ENCODE measurements around the gene PURA.

Gene PURA

GRCh38 chr5:140159014-140159927 lies 45.4 kb downstream of the PURA start:
- no peak for DNase-seq

DNA sequence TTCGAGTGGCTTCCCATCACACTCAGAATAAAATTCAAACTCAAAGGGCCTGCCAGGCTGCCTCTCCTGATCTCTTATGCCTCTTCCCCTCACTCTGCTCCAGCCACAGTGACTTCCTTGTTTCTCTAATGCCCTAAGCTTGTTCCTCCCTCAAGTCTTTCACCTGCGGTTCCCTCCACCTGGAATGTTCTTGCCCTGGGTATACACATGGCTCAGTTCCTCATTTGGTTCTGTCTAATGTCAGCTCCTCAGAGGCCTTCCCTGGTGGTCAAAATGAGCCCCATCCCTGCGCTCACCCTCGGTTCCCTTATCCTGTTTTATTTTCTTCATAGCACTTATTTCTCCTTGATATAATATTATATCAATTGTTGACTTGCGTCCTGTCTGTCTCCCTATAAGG lies 48.4 kb downstream of the PURA start:
- no peak for DNase-seq

- DNase-seq, result no peak
Observed at GRCh38 chr5:140162781-140163180, 48.9 kb downstream of the PURA start.

DNA sequence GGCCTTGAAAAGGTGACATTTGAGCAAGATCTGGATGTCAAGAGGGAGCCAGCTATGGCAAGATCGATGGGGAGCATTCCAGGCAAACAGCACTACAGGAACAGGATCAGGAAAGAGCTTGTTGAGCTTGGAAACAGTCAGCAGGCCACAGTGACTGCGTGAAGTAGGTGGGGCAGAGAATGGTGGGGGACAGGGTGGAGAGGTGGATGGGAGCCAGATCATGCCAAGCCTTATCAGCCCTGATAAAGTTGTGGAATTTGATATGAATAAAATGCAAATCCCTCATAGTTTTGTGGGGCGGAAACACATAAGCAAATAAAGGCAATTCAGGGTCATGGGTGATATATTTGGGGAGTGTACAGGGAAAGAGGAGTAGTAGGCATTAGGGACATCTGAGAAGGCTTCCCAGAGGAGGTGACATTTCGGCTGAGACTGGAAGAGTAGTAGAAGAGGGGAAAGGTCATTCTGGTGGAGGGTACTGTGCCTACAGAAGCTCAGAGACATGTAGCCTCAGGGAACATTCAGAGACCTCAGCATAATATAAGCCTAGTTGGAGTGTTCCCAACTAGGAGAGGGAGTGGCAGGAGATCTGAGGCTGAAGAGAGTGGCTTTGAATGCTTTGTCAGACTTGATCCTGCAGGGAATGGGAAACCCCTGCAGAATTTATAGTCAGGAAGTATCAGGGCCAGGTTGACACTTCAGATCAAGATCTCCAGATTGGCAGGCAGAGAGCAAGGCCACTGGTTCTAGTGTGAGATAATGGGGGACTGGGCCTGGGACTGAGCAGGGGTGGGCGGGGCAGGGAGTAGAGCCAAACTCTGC lies 51.4 kb downstream of the PURA start:
- no peak for DNase-seq

DNA sequence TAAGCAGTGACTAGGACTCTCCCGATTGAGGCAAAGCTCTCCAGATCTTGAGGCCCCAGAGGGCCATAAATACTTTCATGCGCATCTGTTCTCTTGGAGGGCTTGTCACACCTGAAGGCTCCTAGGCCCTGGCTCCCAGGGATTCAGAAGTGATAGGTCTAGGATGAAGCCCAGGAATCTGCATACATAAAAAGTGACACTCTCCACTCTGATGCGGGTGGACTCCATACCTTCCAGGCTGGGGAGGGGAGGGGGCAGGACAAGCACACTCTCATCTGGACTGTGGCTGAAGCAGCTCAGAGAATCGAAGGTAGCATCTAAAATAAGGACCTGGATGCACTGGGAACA lies 52.0 kb downstream of the PURA start:
- DNase-seq, result no peak

- no peak for DNase-seq
Observed at GRCh38 chr5:140166911-140167310, 53.0 kb downstream of the PURA start.

- no peak for DNase-seq
Observed at GRCh38 chr5:140168371-140168770, 54.5 kb downstream of the PURA start.

DNA sequence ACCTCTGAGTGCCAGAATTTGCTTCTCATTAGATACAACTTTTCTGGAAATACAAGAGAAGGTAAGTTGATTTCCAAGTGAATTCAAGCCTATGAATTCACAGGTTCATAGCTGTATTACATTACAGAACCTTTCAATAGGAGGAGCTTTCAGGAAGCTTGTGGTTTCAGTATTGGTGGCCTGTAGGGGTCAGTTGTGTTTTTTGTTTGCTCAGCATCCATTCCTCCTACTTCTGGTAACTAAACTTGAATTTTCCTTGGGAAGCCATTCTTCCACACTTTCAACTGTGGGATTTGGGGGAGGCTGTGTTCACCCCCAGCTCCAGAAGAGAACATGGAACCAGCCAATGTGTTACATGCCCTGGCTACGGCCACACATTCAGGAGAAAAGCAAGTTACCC lies 55.5 kb downstream of the PURA start:
- DNase-seq, result no peak

GRCh38 chr5:140172483-140172882 lies 58.6 kb downstream of the PURA start:
- DNase-seq, result no peak

DNA sequence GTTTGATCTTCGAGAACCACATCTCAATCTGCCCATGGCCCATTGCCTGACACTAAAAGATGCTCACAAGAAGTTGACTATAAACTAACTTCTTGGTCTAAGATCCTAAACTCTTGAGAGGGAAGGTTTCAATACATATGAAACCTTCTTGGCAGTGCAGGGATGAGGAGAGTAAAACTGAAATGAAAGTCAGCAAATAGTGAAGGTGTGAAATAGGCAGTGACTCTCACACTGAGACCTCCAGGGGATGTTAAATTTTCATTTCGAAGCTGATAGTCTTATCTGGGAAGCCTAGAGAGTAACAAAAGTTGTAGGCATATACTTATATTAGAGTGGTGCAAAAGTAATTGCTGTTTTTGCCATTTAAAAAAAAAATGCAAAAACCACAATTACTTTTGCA lies 60.1 kb downstream of the PURA start:
- DNase-seq, result no peak

DNA sequence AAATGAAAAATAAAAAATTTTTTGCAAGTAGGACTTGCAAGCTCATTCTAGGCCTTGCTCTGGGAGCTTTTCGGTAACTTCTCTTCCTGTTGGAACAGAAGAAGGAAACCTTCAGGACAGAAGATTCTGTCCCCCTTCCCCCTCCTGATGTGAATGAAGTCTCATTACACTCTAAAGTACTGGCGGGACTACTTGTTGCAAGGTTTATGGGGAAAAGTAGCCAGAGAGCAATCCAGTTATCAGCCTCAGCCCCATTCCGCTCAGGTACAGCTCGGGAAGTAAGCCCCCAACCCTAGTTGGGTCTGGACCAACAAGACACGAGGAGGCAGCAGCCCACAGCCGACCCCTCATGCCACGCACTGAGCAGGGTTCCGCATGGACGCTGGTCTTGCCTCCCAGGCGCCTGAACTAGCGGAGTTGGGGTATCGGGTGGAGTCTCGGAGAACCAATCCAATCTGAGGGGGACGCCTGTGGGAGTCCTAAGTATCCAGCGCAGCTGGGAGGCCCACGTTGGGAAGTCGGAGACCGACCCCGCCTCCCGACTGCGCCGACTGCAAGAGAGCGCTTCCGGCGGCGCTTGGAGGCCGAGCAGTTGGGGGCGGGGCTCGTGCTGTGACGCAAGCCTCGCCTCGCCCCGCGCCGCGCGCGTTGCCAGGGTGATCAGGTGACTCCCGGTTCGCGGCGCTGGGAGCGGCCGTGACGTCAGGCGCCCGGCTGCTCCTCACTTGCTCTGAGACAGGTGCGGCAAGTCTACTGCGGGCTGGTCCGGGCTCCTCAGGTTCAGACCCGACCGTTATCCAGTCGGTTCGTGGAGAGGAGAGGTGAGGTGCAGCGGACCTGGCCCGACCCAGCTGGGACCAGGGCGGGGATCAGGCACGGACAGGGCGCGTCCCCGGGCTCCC lies 60.8 kb downstream of the PURA start, which contains the start of gene CYSTM1:
Gene CYSTM1, plus strand, starts transcription at position 724 of the 902 bp plus-strand sequence. CDS start 19,278 bp downstream, outside the sequence.
- peak; percentile 46 to 98 (median 89) for DNase-seq
